Activated CD4-positive, alpha-beta T cell treated with anti-CD3 and anti-CD28 coated beads, Interleukin-2, amount 50 U/mL, for 1 hour (primary cell): Measurements from ENCODE around the gene AGAP9.
"Not testable (repeated sequence)": the region's sequence is repeated elsewhere in the genome, so short reads cannot be mapped to it uniquely, and the experiment has no call there.

Experiments used
- DNase-seq: peaks from one replicate; pipeline ENCODE4 v3.0.0-alpha.2; 2020

The AGAP9 gene

GRCh38 chr10:47484786-47485185, 38.7 kb downstream of the AGAP9 start:
- not testable (repeated sequence) for DNase-seq

- not testable (repeated sequence) for DNase-seq
Observed at GRCh38 chr10:47483923-47484322, 39.5 kb downstream of the AGAP9 start, which contains the start of gene ANXA8. TSS of gene ANXA8 (minus strand) at chr10:47484115. CDS start at chr10:47483933, 182 bp downstream.

- DNase-seq = not testable (repeated sequence)
Observed at GRCh38 chr10:47482367-47482766, 41.1 kb downstream of the AGAP9 start.

GRCh38 chr10:47481768-47482181, 41.7 kb downstream of the AGAP9 start:
- not testable (repeated sequence) for DNase-seq

DNA sequence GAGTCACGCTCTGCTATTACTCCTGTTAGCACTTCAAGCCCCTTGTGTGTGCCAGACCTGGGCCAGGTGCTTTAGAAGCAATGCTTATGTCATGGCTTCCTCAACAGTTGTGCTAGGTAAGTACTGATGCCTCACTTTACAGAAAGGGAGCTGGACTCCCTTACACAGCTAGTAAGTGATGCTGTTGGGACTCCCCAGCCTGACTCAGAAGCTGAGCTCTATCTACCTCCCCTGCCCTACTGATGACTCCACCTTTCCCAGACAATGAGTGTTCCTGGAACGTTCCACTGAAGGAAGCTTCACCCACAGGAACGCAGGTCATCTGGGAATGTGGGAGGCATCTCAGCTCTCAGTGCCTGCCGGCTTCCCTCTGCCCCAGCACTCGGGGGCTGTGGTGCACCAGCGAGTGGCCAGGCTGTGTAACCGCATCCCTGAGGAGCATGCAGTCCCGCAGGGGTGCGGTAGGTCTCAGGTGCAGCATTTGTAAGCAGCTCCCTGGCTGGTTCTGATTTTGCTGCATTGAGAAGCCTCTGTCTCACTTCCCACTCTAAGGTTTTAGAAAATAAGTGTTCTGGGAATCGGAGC, 42.2 kb downstream of the AGAP9 start:
- DNase-seq = not testable (repeated sequence)

- DNase-seq = not testable (repeated sequence)
Observed at GRCh38 chr10:47480133-47480532, 43.3 kb downstream of the AGAP9 start.

GRCh38 chr10:47478114-47478513, 45.3 kb downstream of the AGAP9 start:
- not testable (repeated sequence) for DNase-seq

DNA sequence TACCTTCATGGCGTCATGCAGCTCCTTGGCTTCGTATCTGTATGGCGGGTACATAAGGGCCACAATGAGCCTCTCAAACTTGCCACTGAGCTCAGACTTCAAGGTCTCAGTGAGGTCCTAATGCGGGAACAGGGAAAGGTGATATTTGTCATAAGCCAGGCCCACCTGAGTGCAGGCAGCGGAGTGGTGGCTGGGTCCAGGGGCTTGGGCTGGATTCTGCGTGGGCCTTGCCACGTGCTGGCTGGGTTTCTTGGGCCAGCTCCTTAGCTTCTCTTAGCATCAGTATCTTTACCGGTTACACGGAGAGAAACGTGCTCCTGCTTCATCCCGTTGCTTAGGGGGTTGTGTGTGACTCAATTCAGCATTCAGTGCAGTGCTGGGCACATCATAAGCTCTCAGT, 46.4 kb downstream of the AGAP9 start:
- not testable (repeated sequence) for DNase-seq

DNA sequence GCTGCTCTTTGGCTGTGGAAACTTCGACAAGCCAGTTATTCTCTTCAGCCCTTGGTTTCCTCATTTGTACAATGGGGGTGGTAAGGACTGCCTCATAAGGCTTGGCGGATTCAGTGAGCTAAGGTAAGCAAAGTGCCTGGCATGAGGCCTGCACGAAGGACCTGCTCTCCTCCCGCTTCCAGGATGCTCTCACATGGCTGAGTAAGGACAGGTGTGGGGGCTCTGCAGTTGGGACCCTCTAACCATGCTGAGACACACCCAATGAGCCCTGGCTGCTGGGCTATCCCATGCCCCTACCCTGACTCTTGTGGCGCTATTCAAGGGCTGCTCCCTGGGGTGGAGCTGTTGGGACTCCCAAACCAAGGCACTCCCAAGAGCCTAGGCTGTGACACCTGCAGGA, 48.3 kb downstream of the AGAP9 start:
- not testable (repeated sequence) for DNase-seq

- DNase-seq = not testable (repeated sequence)
Observed at GRCh38 chr10:47473516-47473915, 49.9 kb downstream of the AGAP9 start.

DNA sequence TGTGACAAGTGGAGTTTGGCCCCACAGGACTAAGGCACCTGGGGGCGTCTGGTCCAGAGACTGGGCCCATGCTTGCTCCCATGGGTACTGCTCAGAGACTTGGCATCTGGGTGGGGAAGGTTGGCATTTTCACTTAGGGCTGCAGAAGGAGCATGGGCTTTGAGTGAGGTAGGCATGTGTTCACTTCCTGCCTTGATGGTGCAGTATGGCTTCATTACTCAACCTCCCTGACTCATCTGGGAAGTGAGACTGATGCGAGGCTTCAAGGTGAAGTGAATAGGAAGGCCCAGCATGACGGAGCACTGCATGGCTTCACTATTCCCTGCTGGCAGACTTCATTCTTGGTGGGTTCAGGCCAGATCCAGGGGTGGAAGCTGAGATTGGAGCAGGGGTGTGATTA, 50.8 kb downstream of the AGAP9 start:
- DNase-seq = not testable (repeated sequence)

GRCh38 chr10:47472072-47472471, 51.4 kb downstream of the AGAP9 start:
- not testable (repeated sequence) for DNase-seq

DNA sequence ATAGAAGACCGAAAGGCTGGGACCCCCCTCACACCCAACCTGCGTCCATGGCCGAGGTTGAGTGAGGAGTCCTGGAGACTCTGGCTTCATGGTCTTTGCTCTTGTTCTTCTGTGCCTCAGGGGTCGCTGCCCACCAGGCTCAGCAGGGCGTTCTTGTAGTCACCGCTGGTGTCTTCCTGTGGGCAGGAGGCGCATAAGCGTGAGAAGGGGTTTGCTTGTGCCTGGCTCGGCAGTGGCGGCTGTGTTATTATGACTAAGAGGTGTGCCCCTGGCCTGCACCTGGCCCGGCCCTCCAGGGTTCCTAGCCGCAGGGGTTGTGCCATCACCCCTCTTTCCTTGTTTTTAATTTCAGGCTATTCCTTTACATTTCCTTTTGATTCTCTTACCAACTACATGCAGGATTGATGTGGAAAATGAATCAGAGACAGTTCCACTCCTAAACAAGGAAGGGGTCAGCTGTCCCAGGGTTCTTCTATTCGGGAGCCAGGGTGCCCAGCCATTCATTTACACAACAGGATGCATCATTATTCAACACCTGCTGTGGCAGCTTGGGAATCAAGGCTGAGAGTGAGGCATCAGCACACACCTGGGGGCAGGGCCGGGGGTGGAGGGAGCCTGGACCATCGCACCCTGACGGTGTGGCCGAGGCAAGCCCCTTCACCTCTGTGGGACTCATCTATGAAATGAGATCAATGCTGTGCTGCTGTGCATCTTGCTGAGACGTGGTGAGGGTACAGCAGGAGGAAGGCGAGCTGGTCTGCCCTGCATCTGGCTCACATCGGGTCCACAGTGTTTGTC, 54.5 kb downstream of the AGAP9 start:
- DNase-seq = not testable (repeated sequence)

- DNase-seq = not testable (repeated sequence)
Observed at GRCh38 chr10:47467957-47468356, 55.5 kb downstream of the AGAP9 start.

- not testable (repeated sequence) for DNase-seq
Observed at GRCh38 chr10:47467458-47467857, 56.0 kb downstream of the AGAP9 start.

DNA sequence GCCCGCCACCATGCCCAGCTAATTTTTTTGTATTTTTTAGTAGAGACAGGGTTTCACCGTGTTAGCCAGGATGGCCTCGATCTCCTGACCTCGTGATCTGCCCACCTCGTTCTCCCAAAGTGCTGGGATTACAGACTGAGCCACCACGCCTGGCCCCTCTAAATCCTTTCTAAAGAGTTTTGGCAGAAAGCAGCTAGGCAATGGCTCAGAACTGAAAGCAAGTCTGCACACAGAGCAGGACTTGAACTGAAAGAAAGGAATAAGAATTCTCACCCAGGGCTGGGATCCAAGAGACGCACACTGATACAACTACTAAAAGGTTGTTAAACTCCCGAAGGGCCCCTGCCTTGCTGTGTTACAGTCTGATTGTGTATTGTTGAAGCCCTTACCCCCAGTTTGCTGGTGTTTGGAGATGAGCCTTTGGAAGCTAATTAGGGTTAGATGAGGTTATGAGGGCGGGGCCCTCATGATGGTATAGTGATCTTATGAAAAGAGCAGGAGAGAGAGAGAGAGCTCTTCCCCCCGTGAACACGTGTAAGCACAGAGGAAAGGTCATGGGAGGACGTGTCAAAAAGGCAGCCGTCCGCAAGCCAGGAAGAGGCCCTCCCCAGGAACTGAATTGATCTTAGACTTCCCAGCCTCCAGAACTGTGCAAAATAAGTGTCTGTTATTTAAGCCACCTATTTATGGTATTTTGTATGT, 58.1 kb downstream of the AGAP9 start:
- not testable (repeated sequence) for DNase-seq

GRCh38 chr10:47462577-47463358, 60.7 kb downstream of the AGAP9 start:
- DNase-seq = not testable (repeated sequence)

GRCh38 chr10:47461261-47461687, 62.2 kb downstream of the AGAP9 start:
- not testable (repeated sequence) for DNase-seq

- DNase-seq = no peak
Observed at GRCh38 chr10:47458466-47459154, 64.8 kb downstream of the AGAP9 start.

GRCh38 chr10:47457826-47458225, 65.6 kb downstream of the AGAP9 start:
- DNase-seq = no peak

- DNase-seq = no peak
Observed at GRCh38 chr10:47457528-47457820, 66.0 kb downstream of the AGAP9 start.
